HepG2 (cell line): ENCODE data around the gene NCMAP. TPM values are rescaled to one million over a fixed set of nuclear protein-coding genes. Genes with fewer than 3 reads are reported as not detected.

Experiments used
- EZH2 ChIP-seq: conservative IDR thresholded peaks from 2 replicates; pipeline ENCODE4 v1.6.1; 2012; ENCODE audit warnings: mild to moderate bottlenecking, low read depth, low read length, moderate library complexity
- GABPA ChIP-seq, 2 experiments: IDR thresholded peaks; 2 replicates each; pipeline ENCODE4 v1.6.1; 2011 to 2016; ENCODE audit warnings: low read depth in 2 of 2, low read length in 1 of 2, missing biosample characterization in 1 of 2, missing genetic modification characterization in 1 of 2
- HOXA5 ChIP-seq: sonication (generic); formaldehyde crosslinking; IDR thresholded peaks from 2 replicates; pipeline ENCODE4 v1.4.0; 2020; ENCODE audit warnings: missing genetic modification reagents
- KMT2A ChIP-seq: sonication (generic); formaldehyde crosslinking; IDR thresholded peaks from 2 replicates; pipeline ENCODE4 v1.4.0; 2020; ENCODE audit warnings: missing genetic modification reagents
- MEF2D ChIP-seq: sonication (generic); formaldehyde crosslinking; IDR thresholded peaks from 2 replicates; pipeline ENCODE4 v1.5.1; 2020; ENCODE audit warnings: mild to moderate bottlenecking, missing genetic modification reagents
- MIER2 ChIP-seq: IDR thresholded peaks from 2 replicates; pipeline ENCODE4 v1.6.1; 2016; ENCODE audit warnings: missing biosample characterization, missing genetic modification reagents
- NCOA2 ChIP-seq: sonication (generic); formaldehyde crosslinking; IDR thresholded peaks from 2 replicates; pipeline ENCODE4 v1.8.0; 2022; ENCODE audit warnings: inconsistent platforms
- PPARG ChIP-seq: conservative IDR thresholded peaks from 2 replicates; pipeline ENCODE4 v1.6.1; 2016; ENCODE audit warnings: missing biosample characterization, missing genetic modification reagents
- SOX5 ChIP-seq: IDR thresholded peaks from 2 replicates; pipeline ENCODE4 v1.6.1; 2016; ENCODE audit warnings: borderline replicate concordance
- TFDP1 ChIP-seq: IDR thresholded peaks from 2 replicates; pipeline ENCODE4 v1.6.1; 2016; ENCODE audit warnings: missing compliant biosample characterization, missing genetic modification reagents, borderline replicate concordance
- ZBTB46 ChIP-seq: sonication (generic); formaldehyde crosslinking; IDR thresholded peaks from 2 replicates; pipeline ENCODE4 v1.4.0; 2020; ENCODE audit warnings: mild to moderate bottlenecking, missing genetic modification reagents, borderline replicate concordance
- ZNF460 ChIP-seq: sonication (generic); formaldehyde crosslinking; IDR thresholded peaks from 2 replicates; pipeline ENCODE4 v1.5.1; 2020; ENCODE audit warnings: missing genetic modification reagents, mild to moderate bottlenecking, borderline replicate concordance
- ZNF737 ChIP-seq: sonication (generic); formaldehyde crosslinking; IDR thresholded peaks from 2 replicates; pipeline ENCODE4 v1.5.0; 2020; ENCODE audit warnings: missing genetic modification reagents, mild to moderate bottlenecking, borderline replicate concordance
- polyA plus RNA-seq, 8 experiments: library from polyadenylated mRNA; depleted of rRNA in 3 of 8; stranded (reverse) in 7 of 8; unstranded in 1 of 8; fragments of >200 nt; fragmentation: Illumina TruSeq in 4 of 8; extraction: Trizol in 4 of 8; gene quantifications; 2 replicates each; pipeline versions ENCODE4 v1.2.1 to v1.2.3, GENCODE V29; 2011 to 2016; ENCODE audit warnings: low read depth in 4 of 8, missing spikeins in 1 of 8, mixed read lengths in 1 of 8; ENCODE audit not compliant: insufficient read depth in 1 of 8
- total RNA-seq, 5 experiments: library from RNA; depleted of rRNA; stranded (reverse); fragments of >200 nt; fragmentation: Illumina TruSeq; extraction: Trizol; gene quantifications; 2 replicates each; pipeline ENCODE4 v1.2.3, GENCODE V29; 2016; ENCODE audit warnings: low read depth in 1 of 5
- TF ChIP-seq, protein P1 (sequence below): sonication (generic); formaldehyde crosslinking; IDR thresholded peaks from 2 replicates; pipeline ENCODE4 v1.8.0; 2022; ENCODE audit warnings: missing genetic modification reagents, mild to moderate bottlenecking, borderline replicate concordance
- TF ChIP-seq, protein P2 (sequence below): sonication (generic); formaldehyde crosslinking; IDR thresholded peaks from 2 replicates; pipeline ENCODE4 v1.5.1; 2020; ENCODE audit warnings: mild to moderate bottlenecking, missing genetic modification reagents, moderate library complexity
- TF ChIP-seq, protein P3 (sequence below): sonication (generic); formaldehyde crosslinking; IDR thresholded peaks from 2 replicates; pipeline ENCODE4 v1.9.0; 2021; ENCODE audit warnings: missing genetic modification reagents, borderline replicate concordance

Gene NCMAP
- total and polyA plus RNA-seq, 2 of the 13 experiments (the other 11 are each of a cell fraction or from before 2014, with no cell fraction given), result 2.7 to 20.0 TPM

- TF ChIP-seq HOXA5 (CRISPR knock-in tag), result peak; percentile 25; the same call in 1 of the 2 replicates
- no peak for TF ChIP-seq ZBTB46 (CRISPR knock-in tag)
- TF ChIP-seq, protein P1, sequence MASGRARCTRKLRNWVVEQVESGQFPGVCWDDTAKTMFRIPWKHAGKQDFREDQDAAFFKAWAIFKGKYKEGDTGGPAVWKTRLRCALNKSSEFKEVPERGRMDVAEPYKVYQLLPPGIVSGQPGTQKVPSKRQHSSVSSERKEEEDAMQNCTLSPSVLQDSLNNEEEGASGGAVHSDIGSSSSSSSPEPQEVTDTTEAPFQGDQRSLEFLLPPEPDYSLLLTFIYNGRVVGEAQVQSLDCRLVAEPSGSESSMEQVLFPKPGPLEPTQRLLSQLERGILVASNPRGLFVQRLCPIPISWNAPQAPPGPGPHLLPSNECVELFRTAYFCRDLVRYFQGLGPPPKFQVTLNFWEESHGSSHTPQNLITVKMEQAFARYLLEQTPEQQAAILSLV (CRISPR knock-in tag), result peak; percentile 11; the same call in 1 of the 2 replicates
- no peak for TF ChIP-seq EZH2
- peak; percentile 26; the same call in 1 of the 2 replicates for TF ChIP-seq MIER2 (CRISPR knock-in tag)
- TF ChIP-seq ZNF737 (CRISPR knock-in tag), result no peak
- TF ChIP-seq, protein P2, sequence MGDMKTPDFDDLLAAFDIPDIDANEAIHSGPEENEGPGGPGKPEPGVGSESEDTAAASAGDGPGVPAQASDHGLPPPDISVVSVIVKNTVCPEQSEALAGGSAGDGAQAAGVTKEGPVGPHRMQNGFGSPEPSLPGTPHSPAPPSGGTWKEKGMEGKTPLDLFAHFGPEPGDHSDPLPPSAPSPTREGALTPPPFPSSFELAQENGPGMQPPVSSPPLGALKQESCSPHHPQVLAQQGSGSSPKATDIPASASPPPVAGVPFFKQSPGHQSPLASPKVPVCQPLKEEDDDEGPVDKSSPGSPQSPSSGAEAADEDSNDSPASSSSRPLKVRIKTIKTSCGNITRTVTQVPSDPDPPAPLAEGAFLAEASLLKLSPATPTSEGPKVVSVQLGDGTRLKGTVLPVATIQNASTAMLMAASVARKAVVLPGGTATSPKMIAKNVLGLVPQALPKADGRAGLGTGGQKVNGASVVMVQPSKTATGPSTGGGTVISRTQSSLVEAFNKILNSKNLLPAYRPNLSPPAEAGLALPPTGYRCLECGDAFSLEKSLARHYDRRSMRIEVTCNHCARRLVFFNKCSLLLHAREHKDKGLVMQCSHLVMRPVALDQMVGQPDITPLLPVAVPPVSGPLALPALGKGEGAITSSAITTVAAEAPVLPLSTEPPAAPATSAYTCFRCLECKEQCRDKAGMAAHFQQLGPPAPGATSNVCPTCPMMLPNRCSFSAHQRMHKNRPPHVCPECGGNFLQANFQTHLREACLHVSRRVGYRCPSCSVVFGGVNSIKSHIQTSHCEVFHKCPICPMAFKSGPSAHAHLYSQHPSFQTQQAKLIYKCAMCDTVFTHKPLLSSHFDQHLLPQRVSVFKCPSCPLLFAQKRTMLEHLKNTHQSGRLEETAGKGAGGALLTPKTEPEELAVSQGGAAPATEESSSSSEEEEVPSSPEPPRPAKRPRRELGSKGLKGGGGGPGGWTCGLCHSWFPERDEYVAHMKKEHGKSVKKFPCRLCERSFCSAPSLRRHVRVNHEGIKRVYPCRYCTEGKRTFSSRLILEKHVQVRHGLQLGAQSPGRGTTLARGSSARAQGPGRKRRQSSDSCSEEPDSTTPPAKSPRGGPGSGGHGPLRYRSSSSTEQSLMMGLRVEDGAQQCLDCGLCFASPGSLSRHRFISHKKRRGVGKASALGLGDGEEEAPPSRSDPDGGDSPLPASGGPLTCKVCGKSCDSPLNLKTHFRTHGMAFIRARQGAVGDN, result peak; percentile 65
- no peak for TF ChIP-seq ZNF460 (CRISPR knock-in tag)
- TF ChIP-seq NCOA2 (CRISPR knock-in tag), result peak; percentile 53; the same call in 1 of the 2 replicates
- no peak for TF ChIP-seq TFDP1 (CRISPR knock-in tag)
- TF ChIP-seq, protein P3, sequence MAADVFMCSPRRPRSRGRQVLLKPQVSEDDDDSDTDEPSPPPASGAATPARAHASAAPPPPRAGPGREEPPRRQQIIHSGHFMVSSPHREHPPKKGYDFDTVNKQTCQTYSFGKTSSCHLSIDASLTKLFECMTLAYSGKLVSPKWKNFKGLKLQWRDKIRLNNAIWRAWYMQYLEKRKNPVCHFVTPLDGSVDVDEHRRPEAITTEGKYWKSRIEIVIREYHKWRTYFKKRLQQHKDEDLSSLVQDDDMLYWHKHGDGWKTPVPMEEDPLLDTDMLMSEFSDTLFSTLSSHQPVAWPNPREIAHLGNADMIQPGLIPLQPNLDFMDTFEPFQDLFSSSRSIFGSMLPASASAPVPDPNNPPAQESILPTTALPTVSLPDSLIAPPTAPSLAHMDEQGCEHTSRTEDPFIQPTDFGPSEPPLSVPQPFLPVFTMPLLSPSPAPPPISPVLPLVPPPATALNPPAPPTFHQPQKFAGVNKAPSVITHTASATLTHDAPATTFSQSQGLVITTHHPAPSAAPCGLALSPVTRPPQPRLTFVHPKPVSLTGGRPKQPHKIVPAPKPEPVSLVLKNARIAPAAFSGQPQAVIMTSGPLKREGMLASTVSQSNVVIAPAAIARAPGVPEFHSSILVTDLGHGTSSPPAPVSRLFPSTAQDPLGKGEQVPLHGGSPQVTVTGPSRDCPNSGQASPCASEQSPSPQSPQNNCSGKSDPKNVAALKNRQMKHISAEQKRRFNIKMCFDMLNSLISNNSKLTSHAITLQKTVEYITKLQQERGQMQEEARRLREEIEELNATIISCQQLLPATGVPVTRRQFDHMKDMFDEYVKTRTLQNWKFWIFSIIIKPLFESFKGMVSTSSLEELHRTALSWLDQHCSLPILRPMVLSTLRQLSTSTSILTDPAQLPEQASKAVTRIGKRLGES (CRISPR knock-in tag), result no peak
- TF ChIP-seq KMT2A (CRISPR knock-in tag), result peak; percentile 42
- peak; percentile 53 for TF ChIP-seq PPARG (CRISPR knock-in tag)
- no peak for TF ChIP-seq GABPA (IDR thresholded peaks at IDR 0.05; ENCODE audit: low read depth, low read length)
- TF ChIP-seq GABPA (CRISPR knock-in tag; IDR thresholded peaks at IDR 0.05; ENCODE audit: low read depth), result peak; percentile 62
- 0 out of 2 replicates have a peak, but pooled peaks have one; percentile 54 for TF ChIP-seq MEF2D (CRISPR knock-in tag)
- TF ChIP-seq SOX5 (CRISPR knock-in tag), result peak; percentile 84
These were observed 3.3 kb downstream of the NCMAP start (continued) for GRCh38 chr1:24558902-24559791.
